ENCODE measurements around the gene ENPP7. TPM values are rescaled to one million over a fixed set of nuclear protein-coding genes. Genes with fewer than 3 reads are reported as not detected.

Gene ENPP7
- total RNA-seq, 1 donor, result not detected

GRCh38 chr17:79757140-79757745, 26.5 kb downstream of the ENPP7 start:
- TF ChIP-seq, protein P1, sequence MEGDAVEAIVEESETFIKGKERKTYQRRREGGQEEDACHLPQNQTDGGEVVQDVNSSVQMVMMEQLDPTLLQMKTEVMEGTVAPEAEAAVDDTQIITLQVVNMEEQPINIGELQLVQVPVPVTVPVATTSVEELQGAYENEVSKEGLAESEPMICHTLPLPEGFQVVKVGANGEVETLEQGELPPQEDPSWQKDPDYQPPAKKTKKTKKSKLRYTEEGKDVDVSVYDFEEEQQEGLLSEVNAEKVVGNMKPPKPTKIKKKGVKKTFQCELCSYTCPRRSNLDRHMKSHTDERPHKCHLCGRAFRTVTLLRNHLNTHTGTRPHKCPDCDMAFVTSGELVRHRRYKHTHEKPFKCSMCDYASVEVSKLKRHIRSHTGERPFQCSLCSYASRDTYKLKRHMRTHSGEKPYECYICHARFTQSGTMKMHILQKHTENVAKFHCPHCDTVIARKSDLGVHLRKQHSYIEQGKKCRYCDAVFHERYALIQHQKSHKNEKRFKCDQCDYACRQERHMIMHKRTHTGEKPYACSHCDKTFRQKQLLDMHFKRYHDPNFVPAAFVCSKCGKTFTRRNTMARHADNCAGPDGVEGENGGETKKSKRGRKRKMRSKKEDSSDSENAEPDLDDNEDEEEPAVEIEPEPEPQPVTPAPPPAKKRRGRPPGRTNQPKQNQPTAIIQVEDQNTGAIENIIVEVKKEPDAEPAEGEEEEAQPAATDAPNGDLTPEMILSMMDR (IDR thresholded peaks at IDR 0.05; ENCODE audit: insufficient read depth, low read depth, low read length), result no peak
- no peak for DNase-seq (ENCODE audit: low read depth)
- H3K4me3 ChIP-seq (ENCODE audit: low read depth, low read length), result no peak overlapping the region

DNA sequence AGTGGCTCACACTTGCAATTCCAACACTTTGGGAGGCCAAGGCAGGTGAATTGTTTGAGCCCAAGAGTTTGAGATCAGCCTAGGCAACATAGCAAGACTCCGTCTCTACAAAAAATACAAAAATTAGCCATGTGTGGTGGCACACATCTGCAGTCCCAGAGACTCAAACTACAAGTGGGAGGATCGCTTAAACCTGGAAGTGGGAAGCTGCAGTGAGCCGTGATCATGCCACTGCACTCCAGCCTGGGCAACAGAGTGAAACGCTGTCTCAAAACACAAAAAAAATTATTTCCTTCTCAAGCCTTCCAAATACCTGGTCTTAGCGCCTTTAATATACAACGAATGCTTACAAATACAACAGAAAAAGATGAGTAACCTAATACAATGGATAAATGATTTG, 27.5 kb downstream of the ENPP7 start:
- H3K4me3 ChIP-seq (ENCODE audit: low read depth, low read length), result no peak overlapping the region
- DNase-seq (ENCODE audit: low read depth), result no peak
- TF ChIP-seq, protein P1 (IDR thresholded peaks at IDR 0.05; ENCODE audit: insufficient read depth, low read depth, low read length), result no peak

- TF ChIP-seq, protein P1 (IDR thresholded peaks at IDR 0.05; ENCODE audit: insufficient read depth, low read depth, low read length), result no peak
- no peak overlapping the region for H3K4me3 ChIP-seq (ENCODE audit: low read depth, low read length)
- DNase-seq (ENCODE audit: low read depth), result no peak
Observed at GRCh38 chr17:79760197-79760906, 29.6 kb downstream of the ENPP7 start.

DNA sequence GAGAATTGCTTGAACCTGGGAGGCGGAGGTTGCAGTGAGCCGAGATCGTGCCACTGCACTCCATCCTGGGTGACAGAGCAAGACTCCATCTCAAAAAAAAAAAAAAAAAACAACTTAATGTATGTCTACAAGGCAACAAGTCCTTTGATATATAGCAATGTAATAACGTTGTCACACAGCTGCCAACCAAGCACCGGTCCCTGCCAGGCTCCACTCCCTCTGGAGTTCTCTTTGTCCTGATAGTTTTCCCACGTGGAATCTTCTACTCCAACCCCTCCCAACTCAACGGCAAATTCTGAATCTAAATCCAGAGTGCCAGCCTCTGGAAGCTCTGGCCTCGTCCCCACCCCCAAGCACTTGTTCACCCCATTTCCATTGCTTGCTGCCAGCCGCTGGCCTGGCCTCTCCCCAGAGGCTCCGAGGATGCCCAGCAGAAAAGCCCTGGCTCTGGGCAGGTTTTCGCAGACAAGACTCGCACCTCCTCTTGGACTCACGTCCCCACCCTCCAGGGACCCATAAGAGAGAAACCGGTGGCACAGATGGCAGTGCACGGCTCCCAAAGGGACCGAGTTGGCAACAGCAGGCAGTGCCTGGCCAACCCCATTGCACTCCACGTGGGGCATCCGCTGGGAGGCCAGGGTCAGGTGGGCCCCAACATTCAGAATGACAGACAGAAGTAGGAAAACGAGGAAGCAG, 31.3 kb downstream of the ENPP7 start:
- no peak overlapping the region for H3K4me3 ChIP-seq (ENCODE audit: low read depth, low read length)
- no peak for DNase-seq (ENCODE audit: low read depth)
- TF ChIP-seq, protein P1 (IDR thresholded peaks at IDR 0.05; ENCODE audit: insufficient read depth, low read depth, low read length), result no peak

DNA sequence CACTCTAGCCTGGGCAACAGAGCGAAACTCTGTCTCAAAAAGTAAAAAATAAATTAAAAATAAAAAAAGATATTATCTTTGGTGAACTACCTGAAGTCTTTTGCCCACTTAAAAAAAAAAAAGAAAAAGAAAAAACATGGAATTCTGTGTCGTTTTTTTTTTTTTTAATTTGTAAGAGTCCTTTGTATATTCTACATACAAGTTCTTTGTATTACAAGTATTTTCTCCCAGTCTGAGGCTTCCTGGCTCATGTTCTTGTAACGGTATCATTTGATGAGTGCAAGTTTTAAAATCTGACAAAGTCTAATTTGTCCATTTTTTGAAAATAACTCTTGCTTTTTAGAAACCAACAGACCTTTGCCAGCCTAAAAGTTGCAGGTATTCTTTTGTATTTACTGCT, 35.0 kb downstream of the ENPP7 start:
- DNase-seq (ENCODE audit: low read depth), result no peak
- H3K4me3 ChIP-seq (ENCODE audit: low read depth, low read length), result no peak overlapping the region
- TF ChIP-seq, protein P1 (IDR thresholded peaks at IDR 0.05; ENCODE audit: insufficient read depth, low read depth, low read length), result no peak

GRCh38 chr17:79769570-79770506, 39.1 kb downstream of the ENPP7 start:
- DNase-seq (ENCODE audit: low read depth), result no peak
- TF ChIP-seq, protein P1 (IDR thresholded peaks at IDR 0.05; ENCODE audit: insufficient read depth, low read depth, low read length), result no peak
- no peak overlapping the region for H3K4me3 ChIP-seq (ENCODE audit: low read depth, low read length)
